Measurements from ENCODE around the gene RASSF4.
A peak's percentile ranks its signal among the peaks of the same experiment; 100 is the strongest.

RASSF4 gene

DNA sequence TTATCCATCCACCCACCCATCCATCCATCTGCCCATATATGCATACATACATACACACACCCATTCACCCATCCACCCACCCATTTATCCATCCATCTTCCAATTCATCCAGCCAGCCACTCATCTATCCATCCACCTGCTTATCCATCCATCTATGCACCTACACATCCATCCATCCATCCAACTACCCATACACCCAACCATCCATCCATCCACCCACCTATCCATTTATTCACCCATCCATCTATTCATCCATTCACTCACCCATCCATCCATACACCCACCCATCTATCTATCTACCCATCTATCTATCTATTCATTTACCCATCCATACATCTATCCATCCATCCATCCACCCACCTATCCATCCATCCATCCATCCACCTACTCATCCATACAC lies 31.1 kb upstream of the RASSF4 start:
- DNase-seq: no peak

DNA sequence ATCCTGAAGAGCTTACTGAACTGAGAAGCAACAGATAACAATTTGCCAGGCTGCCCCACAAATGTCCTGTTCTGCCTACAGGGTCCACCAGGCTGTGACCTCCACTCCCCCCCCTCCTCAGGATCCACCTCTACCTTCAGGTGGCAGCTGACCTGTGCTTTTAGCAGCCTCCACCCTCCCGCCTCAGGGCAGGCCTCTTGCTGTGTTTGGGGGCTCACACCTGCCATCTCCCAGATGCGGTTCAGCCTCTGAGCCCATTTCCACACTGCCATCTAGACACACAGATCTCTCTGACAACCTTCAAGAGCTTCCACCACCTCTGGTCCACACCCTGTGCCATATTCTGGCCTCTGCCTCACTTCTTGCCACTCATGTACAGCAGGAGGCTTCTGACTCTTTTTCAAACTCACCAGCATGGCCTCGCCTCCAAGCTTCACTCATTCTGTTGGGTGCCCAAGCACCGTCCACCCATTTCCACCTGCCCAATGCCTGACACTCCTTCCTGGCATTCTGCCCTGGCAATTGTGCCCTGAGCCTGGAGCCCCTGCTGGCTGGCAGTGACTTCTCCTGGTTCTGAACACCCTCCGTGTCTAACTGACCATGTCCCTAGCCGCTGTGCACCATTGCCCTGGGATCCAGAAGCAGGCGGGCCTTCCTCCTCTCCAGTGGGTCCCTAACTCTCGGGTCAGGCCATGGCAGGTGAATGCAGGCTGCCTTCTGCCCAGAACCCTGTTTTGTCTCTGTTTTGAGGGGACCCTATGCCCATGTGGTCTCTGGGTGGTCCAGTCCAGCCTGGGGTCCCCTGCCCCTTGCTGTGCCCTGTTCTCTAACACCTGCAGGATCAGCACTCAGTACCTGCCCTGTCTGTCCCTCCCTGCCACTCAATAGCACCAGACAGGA lies 30.0 kb upstream of the RASSF4 start:
- DNase-seq: no peak

DNA sequence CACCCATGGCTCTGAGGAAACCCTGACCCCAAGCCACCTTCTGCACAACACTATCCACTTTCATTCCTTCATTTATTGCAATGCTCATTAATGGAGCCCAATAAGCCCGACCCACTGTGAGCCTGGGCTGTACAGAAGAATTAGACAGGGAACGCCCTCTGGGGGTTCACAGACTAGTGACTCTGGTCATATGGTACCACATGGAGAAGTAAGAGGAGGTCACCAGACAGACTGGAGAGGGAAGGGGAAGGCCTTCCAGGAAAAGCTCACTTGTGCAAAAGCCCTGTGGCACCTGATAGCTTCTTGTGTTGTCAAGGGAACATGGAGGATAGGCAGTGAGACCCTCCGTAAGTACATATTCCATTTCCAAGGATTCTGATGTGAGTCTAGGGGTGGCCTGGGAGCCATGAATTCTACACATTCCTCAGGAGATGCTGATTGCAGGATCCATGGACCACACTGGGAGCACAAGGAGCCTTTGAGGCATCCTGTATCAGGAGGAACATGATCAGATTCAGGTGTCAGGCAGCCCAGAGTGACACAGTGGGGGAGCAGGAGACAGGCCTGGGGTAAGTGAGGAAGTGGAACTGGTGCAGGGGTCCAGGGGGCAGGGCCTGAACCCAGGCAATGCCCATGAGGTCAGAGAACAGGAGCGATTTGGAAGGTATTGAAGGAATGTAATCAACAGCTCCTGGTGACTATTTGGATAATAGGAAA lies 28.5 kb upstream of the RASSF4 start:
- no peak for DNase-seq

DNA sequence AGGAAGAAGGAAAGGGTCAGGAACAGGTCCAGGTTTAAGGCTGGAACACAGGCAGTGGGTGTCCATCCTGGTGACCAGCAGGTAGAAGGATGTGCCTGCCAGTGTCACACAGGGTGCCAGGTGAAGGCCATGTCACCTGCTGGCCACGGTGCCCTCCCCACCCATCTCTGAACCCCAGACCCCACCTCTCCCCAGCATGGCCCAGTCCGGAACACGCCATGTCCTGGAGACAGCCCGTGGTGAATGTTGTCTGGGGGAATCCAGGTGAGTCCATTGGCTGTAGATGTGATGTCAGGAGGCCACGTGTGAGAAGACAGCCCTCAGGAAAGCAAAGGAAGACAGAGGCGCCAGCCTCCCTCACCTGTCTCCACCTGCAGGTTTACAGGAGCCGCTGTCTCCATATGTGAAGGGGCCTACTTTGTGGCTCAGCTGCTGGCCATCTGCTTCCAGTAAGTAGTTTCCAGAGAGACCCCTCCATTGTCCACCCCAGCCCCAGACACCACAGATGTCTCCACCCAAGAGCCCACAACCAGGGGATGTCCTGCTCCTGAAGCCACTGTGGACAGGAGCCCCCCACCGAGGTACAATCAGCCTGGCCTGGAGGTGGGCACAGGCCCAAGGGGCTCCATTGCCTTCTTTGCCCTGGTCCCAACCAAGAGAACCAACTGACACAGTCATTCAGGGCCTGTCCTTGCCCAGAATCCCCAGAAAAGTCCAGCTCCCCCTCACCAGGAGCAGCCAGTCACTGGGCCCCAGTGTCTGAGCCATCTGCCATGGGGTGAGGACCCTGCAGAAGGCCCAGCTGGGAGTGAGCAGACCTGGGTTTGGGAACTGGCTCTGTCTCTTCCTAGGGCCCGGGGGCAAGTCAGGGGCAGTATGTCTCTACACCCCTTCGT lies 27.7 kb upstream of the RASSF4 start:
- no peak for DNase-seq

DNA sequence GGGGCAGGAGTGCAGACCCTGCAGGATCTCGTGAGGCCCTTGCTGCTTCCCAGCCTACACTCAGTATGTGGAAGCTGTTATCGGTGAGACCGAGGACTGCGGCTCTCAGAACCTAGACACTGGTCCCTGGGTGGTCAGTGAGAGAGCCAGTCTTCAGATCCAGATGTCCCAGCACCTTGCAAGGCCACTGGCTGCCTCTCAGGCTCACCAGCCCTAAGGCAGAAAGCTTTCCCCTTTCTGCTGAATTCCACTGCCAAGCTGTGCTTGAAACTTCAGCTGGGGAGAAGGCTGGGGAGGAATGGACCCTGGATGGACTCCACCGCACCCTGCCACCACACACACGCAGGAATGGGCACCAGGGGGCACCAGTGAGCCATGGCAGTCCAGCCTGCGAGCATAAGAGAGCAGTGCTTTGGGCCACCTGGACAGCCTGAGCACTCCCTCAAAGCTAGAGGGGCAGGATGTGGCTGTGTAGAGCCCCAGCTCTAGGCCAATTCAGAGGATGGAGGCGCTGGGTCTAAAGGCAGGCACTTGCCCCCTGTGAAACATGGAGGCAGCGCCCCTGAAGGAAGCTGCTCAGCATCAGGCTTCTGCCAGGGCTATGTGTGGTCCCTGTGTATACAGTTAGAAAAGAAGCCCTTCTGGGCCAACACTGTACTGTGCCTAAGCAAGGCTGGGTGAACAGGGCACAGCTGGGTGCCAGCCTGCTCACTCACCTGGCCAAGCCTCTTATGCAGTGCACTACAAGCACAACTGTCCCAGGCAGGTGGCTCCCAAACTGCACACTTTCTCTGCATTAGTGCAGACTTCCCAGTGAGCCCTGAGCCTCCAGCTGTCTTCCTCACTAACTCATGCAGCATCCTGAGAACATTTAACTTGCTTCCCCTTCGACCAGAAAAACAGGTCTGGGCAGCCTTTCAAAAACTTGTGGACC lies 26.8 kb upstream of the RASSF4 start:
- peak; percentile 91 for DNase-seq

DNA sequence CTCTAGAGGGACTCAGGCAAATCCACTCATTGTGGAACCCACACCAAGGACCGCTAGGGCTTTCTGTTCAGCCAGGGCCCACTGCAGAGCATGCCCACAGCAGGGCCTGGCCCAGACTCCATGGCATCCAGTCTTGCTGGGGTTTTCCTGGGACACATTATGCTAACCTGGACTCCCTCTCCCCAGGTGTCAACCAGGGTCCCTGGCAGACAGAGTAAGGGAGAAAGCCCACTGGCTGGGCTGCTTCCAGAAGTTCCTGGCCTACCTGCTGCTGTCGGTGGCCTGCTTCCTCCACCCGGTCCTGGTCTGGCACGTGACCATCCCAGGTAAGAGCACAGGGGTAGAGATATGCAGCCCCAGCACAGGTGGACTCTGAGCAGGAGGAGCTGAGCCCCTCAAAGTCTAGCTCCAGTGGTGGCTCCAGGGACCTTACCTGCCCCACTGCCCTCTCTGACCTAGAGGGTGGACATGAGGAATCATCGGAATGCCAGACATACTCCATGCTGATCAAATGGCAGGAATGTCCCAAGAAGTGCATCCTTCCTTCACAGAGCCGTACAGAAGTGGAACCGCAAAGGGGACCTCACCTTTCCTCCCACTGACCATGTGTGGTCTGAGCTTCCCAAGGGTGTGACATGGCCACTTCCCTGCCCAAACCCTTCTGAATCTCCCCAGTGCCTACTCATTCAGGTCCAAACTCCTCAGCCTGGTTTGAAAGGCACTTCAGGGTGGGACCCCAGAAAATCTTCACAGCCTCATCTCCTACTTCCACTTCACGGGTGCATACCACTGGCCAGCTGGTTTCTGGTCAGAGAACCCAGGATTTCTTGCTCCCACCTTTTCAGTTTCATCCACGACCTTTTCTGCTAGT lies 25.9 kb upstream of the RASSF4 start:
- no peak for DNase-seq

DNA sequence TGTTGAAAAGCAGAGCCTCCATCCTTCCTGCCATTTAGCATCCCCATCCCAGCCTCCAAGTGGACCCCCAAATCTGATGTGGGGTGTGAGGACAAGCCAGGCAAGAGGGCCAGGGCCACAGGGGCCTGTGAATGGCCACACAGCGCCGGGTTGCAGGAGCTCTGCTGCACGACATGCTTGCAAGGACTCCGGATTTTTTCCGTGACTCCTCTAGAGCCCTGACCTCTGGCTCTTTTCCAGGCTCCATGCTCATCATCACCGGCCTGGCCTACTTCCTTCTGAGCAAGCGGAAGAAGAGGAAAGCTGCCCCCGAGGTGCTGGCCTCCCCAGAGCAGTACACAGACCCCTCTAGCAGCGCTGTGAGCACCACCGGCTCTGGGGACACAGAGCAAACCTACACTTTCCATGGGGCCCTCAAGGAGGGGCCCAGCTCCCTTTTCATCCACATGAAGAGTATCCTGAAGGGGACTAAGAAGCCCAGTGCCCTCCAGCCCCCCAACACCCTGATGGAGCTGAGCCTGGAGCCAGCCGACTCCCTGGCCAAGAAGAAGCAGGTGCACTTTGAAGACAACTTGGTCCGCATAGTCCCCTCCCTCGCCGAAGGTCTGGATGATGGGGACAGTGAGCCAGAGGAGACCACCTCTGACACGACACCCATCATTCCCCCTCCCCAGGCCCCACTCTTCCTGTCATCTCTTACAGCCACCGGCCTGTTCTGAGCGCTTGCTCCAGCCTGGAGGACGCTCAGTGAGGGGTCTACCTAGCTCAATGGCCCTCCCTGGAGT lies 25.0 kb upstream of the RASSF4 start:
- DNase-seq: no peak

DNA sequence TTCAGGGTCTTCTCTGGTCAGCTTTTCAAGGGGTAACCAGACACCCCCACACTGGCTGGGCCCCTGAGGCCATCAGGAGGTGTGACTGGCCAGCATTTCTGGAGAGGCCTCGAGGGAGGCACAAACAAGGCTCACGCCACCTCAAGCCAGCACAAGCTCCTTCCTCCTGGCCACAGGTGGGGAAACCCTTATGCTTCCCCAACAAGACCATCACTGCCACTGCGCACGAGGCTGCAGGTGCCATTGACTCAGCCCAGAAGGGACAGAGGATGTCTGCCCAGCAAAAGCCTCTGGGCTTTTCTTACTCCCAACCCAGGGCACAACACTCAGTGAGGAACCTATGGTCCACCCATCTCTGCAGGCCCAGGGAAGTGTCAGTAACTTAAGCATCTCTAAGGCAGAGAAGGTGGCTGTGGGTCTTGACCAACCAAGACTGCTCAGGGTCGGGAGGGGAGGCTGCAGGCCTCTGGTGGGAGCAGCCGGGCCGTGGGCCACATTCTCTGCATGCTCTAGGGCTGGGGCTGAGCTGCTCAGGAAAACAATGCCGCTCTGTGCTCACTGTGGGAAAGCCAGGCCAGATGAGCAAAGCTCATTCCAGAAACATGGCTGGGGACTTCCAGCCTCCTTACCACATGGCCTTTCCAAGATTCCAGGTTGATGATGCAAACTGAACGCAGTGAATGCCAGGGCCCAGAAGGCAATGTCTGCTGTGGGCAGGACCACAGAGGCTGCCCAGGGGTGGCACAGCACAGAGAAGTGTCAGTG lies 24.2 kb upstream of the RASSF4 start:
- peak; percentile 74 for DNase-seq

DNA sequence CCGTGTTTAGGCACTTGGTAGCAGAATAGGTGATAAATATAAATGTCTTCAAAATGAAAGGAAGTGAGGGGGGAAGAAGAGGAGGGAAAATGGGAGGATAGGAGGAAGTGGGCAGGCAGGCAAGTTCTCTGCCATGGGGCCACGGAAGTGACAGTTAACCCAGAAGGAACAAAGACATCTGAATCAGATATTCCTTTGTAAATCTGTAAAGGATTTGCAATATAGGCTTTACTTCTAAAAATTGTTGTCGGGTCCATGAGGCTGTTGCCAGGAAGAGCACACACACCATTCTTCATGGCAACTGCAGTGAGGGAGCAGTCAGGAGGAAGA lies 23.7 kb upstream of the RASSF4 start:
- DNase-seq: no peak

DNA sequence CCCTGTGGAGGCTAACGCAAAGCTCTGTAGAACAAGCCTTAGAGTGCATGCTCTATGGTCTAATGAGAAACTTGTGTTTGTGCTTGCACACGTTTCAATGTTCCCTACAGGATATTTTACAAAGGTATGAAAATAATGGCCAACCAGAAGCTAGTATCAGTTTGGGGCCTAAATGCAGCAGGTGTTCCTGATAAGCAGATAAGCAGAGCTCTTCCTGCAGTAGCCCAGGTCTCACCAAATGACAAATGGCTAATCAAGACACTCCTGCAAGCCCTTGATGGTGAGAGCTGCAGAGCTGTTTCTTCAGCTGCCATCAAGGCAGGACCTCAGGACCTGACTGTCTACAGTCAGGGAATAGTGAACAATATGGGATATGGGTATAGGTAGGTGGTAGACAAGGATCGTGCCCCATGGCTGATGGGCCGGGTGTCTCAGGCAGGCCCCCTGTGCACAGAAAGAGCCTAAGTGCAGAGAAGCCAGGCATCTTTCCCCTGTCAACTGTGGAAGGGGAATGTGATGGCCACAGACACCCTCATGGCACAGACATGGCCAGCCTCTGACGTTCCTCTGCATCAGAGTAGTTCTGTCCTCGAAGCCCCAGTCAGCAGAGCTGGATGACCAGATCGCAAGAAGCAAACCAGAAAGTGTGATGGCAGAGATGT lies 23.2 kb upstream of the RASSF4 start:
- no peak for DNase-seq

DNA sequence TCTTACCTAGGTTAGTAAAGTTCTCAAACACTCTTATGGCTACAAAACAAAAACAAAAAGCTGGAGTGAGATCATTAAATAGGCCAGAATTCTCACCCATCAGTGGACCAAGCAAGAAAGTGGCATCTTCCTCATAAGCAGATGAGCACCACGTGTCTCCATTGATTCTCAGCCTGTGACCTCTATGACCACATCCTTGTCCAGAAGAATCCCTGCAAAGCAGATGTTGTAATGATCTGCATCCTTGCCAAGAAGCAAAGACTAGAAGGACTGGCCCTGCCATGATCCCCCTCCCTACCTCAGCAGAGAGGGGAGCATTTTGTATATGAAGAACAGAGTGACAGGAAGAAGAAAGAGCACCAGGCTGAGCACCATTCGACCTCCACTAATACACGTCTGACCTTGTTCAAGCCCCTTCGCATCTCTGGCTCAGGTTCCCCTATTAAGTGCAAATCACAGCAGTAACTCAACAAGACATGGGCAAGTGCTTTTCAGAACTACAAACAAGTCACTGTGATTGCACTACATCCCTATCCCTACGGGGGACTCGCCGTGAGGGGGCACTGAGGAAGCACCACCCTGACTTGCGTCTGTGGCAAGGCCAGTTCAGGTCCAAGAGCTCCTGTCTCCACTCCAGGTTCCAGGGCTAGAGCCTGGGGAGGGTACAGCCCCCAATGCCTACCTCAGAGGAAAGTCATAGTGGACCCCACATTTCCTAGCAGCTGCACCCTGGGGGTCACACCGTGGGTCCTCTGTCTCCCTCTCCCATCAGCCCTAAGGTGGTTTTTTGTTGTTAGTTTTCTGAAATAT lies 22.2 kb upstream of the RASSF4 start:
- DNase-seq: no peak

DNA sequence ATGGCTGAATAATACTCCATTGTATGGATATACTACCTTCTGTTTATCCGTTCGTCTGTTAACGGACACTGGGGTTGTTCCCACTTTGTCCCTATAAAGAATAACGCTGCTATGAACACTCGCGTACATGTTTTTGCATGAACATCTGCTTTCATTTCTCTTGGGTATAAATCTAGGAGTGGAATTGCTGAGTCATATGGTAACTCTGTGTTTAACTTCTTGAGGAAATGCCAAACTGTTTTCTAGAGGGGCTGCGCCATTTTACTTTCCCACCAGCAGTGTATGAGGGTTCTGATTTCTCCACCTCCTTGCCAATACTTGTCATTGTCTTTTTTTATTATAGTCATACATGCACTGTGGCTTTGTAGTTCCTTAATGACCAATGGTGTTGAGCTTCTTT lies 20.6 kb upstream of the RASSF4 start:
- no peak for DNase-seq

DNA sequence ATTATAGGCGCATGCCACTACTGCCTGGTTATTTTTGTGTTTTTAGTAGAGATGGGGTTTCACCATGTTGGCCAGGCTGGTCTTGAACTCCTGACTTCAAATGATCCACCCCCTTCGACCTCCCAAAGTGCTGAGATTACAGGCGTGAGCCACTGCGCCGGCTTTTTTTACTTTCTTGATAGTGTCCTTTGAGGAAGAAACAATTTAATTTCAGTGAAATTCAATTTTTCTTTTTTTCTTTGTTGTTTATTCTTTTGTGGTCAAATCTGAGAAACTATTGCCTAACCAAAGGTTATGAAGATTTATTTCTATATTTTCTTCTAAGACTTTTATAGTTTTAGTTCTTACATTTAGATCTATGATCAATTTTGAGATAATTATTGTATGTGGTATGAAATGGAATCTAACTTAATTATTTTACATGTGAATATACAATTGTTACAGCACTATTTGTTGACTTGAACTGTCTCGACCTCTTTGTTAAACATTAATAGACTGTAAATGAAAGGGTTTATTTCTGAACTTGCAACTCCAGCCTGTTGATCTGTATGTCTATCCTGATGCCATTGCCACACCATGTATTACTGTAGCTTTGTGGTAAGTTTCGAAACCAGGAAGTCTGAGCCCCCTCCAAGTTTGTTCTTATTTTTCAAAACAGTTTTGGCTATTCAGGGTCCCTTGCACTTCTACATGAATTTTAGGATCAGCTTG lies 19.8 kb upstream of the RASSF4 start:
- DNase-seq: no peak

DNA sequence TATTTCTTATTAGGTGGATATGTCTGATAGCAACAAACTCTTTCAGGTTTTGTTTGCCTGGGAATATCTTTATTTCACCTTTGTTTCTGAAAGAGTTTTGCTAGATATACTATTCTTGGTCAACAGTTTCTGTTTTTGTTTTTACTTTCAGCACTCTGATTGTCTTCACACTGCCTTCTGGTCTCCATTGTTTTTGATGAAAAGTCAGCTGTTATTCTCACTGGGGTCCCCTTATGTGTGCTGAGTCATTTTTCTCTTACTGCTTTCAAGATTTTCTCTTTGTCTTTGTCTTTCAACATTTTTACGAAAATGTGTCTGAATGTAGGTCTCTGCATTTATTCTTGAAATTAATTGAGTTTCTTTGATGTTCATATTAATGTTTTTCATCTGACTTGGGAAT lies 15.2 kb upstream of the RASSF4 start:
- no peak for DNase-seq

DNA sequence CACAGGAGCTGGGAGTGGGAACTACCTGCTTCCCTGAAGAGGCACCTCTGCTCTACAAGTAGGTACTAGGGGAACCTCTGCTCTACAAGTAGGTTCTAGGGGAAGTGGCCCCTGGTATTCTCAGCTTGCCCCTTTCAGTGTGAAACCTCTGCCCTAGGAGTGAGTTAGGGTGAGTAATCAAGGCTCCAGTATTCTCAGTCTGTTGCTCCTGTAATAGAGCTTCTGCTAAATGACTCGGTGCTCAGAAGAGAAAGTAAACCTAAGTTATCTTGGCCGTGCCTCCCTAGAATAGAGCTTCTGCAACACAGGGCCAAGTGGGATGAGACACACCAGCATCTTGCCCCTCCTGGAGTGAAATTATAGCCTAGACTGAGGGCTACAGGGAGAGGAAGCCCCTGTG lies 13.4 kb upstream of the RASSF4 start:
- peak; percentile 12 for DNase-seq

DNA sequence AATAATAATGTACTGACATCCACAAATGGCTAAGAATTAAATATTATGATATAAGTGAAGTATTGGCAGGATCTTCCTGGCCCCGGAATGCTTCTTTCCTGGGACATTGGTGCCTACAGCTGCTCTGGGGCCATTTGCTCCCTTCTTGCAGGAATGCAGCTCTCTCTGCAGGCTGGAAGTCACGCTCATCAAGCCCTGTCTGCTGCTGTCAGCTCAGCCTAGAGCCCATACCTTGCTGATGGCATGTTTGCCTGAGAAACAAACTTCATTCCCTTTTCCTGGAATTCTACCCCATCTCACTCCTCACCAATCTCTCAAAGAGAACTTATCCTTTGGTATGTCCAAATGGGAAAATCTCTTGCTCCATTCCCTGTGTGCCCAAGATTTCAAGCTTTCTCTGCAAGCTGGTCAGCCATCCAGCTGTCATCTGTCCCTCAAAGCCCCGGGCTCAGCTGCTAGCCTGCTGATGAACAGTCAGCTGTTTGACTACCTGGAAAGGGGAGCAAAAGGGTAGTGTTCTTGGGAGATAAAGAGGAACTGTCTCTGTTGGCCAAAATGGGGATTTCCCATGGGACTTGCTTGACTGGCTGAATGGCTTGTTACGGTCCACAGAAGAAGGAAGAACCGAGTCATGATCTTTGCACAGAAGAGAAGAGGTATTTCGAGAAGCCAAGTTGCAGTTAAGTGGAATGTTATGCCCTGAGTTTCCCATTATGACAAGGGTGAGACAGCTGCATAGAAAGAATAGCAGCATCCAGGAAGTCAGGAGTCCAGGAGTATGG lies 12.0 kb upstream of the RASSF4 start:
- peak; percentile 56 for DNase-seq

DNA sequence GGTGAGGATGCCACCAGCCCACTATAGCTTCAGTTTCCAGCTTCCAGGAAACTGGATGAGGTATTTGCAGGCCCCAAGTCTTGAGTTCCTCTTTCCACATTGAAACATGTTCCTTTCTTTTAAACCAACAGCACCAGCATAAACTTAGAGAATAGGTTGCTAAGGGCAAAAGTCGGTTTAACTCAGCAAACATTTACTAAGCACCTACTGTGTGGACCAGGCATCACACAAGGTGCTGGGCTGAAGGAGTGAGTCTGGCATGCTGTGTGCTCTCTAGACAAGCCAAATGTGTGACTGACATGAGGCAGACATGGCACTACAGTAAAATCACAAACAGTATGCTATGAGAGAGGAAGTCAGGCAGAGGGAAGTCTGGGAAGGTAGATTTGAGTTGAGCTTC lies 11.0 kb upstream of the RASSF4 start:
- DNase-seq: peak; percentile 30

Data from right forelimb (tissue), 1 donor.